Nucleus accumbens (tissue), 56 donors: ENCODE measurements around the gene MACROD2.
"Not testable (repeated sequence)": the region's sequence is repeated elsewhere in the genome, so short reads cannot be mapped to it uniquely, and the experiment has no call there.

Experiments used
- DNase-seq, 56 donors: peaks; one replicate each; lab custom pipeline; 2025; lab: John Stamatoyannopoulos, UW

Gene MACROD2

GRCh38 chr20:15332711-15333160 lies 1337.4 kb downstream of the MACROD2 start:
- no peak for DNase-seq

DNA sequence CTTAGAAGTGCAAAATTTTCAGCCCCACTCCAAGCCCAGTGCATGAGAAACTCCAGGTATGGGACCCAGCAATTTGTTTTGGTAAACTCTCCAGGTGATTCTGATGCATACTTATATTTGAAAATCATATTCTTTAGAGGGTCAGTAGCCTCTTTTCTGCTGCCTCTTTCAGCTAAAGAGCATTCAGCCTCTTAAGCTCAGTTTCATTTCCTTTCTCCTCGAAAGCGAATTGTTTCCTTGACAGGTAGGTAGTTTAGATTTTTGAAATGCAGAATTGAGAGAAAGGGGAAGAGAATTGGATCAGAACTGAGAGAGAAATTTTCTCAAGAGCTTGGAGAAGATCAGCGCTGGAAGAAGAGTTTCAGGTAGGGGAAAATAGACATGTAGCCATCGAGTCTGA lies 1337.9 kb downstream of the MACROD2 start:
- no peak for DNase-seq

GRCh38 chr20:15336011-15336410 lies 1340.7 kb downstream of the MACROD2 start:
- no peak for DNase-seq

DNA sequence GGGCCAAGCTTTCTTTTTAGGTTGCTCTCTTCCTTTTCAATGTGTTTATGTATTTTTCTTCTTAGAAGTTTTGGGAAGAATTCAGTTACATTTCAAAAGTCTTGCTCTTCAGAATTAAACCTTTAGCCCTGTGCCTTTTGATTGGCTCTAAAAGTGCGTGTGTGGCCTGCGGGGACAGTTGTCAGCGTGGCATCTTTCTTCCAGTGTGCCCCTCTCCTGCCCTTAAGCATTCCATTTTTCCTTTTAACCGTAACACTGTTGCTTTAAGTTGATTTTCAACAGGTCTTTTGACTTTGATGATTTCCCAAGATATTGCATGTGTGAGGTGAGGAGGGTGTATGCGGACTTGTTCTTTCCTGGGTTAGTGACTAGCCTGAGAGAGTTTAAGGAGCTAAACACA lies 1341.2 kb downstream of the MACROD2 start:
- DNase-seq = no peak

DNA sequence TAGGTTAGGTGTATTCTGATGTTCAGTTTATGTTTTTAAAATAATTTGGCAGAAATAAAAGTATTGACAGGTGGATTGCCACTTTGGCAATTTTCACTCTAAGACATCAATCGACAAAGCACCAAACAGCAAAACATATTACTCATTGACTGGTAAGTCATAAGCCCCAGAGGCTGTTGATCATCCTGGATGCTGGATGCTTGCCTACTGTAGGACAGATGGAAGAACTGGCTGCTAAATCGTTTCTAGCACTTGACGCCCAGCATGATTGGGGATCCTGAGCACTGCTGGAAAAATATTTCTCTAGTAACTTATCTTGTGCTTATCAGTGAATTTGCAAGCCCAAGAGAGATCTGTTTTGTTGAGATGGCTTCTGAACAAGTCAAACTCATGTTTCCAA lies 1343.9 kb downstream of the MACROD2 start:
- no peak for DNase-seq

DNA sequence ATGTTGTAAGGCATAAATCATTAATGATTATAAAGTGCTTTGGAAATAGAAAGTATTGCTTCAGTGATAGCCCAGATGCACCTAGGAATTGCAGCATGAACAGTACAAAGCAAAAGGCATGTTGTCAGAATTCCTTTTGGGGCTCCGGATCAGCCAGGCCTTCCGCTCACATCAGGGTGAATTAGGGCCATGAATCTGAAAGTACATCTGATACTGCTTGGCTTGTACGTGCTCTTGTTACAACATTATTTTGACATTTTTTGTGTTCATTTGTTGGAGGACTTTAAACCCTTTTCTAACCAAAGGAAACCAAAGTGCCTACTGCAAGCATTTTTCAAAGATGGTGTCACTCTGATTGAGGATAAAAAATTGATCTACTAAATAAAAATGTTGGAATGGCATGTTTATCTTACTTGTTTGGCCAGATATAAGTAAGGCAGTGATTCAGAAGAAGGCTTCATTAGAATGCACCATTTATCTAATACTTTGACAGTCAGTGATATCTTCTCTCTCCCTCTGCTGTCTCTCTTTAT lies 1347.7 kb downstream of the MACROD2 start:
- DNase-seq = no peak

DNA sequence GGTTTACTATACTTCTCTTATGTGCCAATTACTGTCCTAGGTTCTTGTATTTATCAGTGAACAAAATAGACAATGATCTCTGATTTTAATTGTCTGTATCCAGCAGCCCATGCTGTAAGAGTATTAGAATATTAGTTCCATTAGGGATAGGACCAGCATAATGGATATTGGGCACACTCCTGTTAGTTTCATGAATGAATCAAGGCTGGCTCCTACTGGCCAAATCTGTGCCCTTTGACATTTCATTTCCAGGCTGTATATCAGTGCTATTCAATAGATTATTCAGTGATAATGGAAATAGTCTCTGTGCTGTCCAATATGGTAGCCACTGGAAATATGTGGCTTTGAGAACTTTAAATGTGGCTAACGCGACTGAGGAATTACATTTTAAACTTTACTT lies 1350.0 kb downstream of the MACROD2 start:
- no peak for DNase-seq

- DNase-seq = no peak
Observed at GRCh38 chr20:15346657-15347280, 1351.5 kb downstream of the MACROD2 start.

GRCh38 chr20:15359056-15359455 lies 1363.7 kb downstream of the MACROD2 start:
- no peak for DNase-seq

DNA sequence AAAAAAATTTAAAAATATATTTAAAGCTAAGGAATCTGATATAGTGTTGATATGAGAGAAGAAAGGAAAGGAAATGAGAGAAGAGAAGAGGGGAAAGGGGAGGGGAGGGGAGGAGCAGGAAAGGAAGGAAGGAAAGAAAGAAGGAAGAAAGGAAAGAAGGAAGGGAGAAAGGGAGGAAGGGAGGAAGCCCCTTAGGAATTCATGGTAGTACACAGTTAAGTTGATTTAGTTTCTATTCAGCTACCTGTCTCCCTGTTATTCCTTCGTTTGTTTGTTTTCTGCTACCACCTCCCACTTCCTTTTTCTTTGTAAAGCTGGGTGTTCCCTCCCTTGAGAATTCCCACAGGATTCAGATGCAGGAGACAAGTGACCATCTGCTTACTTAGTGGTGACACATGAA lies 1367.5 kb downstream of the MACROD2 start:
- no peak for DNase-seq

DNA sequence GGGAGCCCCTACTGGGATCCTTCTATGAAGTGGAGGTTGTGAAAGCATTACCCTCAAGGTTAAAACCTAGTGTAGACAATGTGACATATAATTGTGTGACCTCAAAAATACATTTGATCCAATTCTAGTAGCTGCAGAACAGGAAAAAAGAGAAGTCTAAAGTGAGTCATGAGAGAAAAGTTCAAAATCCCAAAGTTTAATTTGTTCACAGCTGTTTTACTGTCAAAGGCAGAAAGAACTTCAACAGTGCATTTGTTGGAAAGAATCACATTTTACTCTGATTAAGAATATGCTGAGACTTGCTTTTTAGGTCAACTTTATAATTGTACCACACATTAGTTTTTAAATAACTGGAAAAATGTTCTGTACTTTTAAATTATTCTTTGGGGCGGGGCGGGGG lies 1369.5 kb downstream of the MACROD2 start:
- DNase-seq = no peak

GRCh38 chr20:15370370-15370769 lies 1375.1 kb downstream of the MACROD2 start:
- DNase-seq = no peak

DNA sequence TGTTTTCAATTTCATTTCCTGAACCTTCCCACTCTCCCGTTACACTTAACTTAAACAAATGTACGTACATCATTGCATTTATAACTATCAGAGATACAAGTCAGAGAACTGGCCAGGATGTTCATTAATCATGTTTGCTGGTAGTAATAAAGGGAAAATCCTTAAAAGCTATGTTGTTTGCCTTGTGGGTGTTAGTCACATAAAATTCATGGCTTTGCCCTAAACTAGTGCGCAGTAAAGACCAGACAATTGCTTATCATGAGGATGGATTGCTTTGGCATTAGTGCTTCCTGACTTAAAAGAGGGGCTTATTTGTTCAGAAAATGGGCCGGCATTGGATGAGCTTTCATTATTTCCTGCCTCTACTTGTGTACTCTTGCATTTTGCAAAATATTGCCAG lies 1379.4 kb downstream of the MACROD2 start:
- DNase-seq = no peak

GRCh38 chr20:15375836-15376235 lies 1380.5 kb downstream of the MACROD2 start:
- no peak for DNase-seq

GRCh38 chr20:15377603-15378002 lies 1382.3 kb downstream of the MACROD2 start:
- not testable (repeated sequence) for DNase-seq

GRCh38 chr20:15378151-15378550 lies 1382.8 kb downstream of the MACROD2 start:
- no peak for DNase-seq

- no peak for DNase-seq
Observed at GRCh38 chr20:15379681-15380296, 1384.5 kb downstream of the MACROD2 start.

DNA sequence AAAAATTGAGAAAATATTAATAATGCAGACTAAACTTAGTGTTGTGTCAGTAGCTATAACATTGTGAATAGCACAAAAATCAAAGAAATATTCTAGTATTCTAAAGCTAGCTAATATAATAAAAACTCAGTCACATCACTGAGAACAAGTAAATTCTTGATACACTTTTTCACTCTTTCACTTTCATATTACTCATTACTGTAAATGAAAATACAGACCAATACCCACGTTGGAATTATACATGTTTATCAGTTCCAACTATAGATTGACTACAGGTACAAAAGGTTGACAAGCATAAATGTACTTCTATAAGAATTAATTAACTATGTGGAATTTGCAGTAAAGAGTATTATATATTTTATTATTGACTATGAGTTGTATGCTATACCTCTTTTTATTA lies 1385.5 kb downstream of the MACROD2 start:
- no peak for DNase-seq

GRCh38 chr20:15387228-15387627 lies 1391.9 kb downstream of the MACROD2 start:
- no peak for DNase-seq

GRCh38 chr20:15395457-15395856 lies 1400.1 kb downstream of the MACROD2 start:
- DNase-seq = no peak

DNA sequence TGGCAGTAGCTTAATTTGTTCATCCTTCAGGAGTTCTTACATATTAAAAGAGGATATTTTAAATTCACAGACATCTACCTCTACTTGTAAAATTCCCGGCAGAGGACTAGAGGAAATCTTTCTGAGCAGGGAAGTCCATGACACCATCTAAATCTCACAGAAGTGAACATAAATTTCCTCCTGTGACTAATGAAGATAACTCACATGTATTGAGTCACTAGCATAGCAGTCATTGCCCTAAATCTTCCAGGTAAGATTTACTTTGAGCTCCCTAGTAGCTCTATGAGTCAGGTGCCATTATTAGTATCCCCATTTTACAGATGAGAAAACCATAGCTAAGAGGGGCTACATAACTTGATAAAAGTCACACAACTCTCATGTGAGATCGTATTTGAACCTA lies 1400.7 kb downstream of the MACROD2 start:
- DNase-seq = no peak

- DNase-seq = no peak
Observed at GRCh38 chr20:15396900-15397299, 1401.6 kb downstream of the MACROD2 start.
